K562 (cell line): Measurements from ENCODE around the gene ADIPOR2. TPM values are rescaled to one million over a fixed set of nuclear protein-coding genes. Genes with fewer than 3 reads are reported as not detected.

Source experiments
- ATAC-seq: fragments of 200-7000 bp; cut with Tn5 transposase; 3 replicates; pipeline ENCODE4 v1.9.1; 2020; ENCODE audit warnings: moderate library complexity
- BruUV-seq: library from RNA; stranded (reverse); fragments of 400-500 nt; replicated peaks from 2 replicates; lab custom pipeline; 2021; lab: Mats Ljungman, UMichigan
- CTCF ChIA-PET: fragments of 300-600 bp; formaldehyde crosslinking; extraction: SDS; loops from one replicate; lab custom pipeline; 2021; ENCODE audit warnings: low intra/inter-chr PET ratio; lab: Yijun Ruan, JAX
- POLR2A ChIA-PET: fragments of 300-600, 350-650 bp; sonication (Branson Sonifier 250); formaldehyde crosslinking; extraction: SDS; loops from one replicate; lab custom pipeline; 2021; ENCODE audit warnings: antibody characterized with exemption, inconsistent platforms; lab: Yijun Ruan, JAX
- DNase-seq, 4 experiments: peaks; one replicate each; pipeline versions ENCODE4 v3.0.0 to v3.0.0-alpha.2; 2011 to 2018; ENCODE audit warnings: low spot score in 3 of 4, mixed read lengths in 3 of 4; ENCODE audit errors: extremely low read depth in 1 of 4
- FAIRE-seq: peaks from 2 replicates; lab custom pipeline; 2011; peaks lifted over from hg19 to GRCh38; lab: Jason Lieb, UNC
- H2AFZ ChIP-seq: 2 replicates; pipeline ENCODE4 v1.6.0; 2011; ENCODE audit warnings: low read depth, low read length, control low read depth, inconsistent platforms
- H3K27ac ChIP-seq: fragments of 200-600 bp; 3 replicates; pipeline ENCODE4 v1.8.0; 2011; ENCODE audit warnings: low read depth, mild to moderate bottlenecking, control low read depth, inconsistent platforms, low read length, moderate library complexity, mixed read lengths; ENCODE audit errors: extremely low read depth
- H3K27me3 ChIP-seq, 2 experiments: fragments of 300-600 bp in 1 of 2; 2 replicates in 1 of 2; 3 replicates in 1 of 2; pipeline versions ENCODE4 v1.6.0 to v1.8.0; 2011; ENCODE audit warnings: inconsistent platforms in 2 of 2, low read length in 2 of 2, mild to moderate bottlenecking in 1 of 2, mixed read lengths in 1 of 2, moderate library complexity in 1 of 2; ENCODE audit not compliant: control insufficient read depth in 2 of 2, insufficient read depth in 2 of 2
- H3K36me3 ChIP-seq: fragments of 300-600 bp; 3 replicates; pipeline ENCODE4 v1.8.0; 2011; ENCODE audit warnings: mild to moderate bottlenecking, low read length, inconsistent platforms; ENCODE audit not compliant: control insufficient read depth, insufficient read depth
- H3K4me1 ChIP-seq, 2 experiments: fragments of 200-600 bp in 1 of 2; replicated peaks in 1 of 2; 2 replicates in 1 of 2; 3 replicates in 1 of 2; pipeline versions ENCODE4 v1.5.1 to v1.8.0; 2011; ENCODE audit warnings: inconsistent platforms in 2 of 2, low read length in 2 of 2, mild to moderate bottlenecking in 1 of 2, mixed read lengths in 1 of 2, moderate library complexity in 1 of 2; ENCODE audit not compliant: control insufficient read depth in 2 of 2, insufficient read depth in 2 of 2
- H3K4me2 ChIP-seq: 2 replicates; pipeline ENCODE4 v1.6.1; 2011; ENCODE audit warnings: low read length, control low read depth, inconsistent platforms, mixed read lengths; ENCODE audit not compliant: insufficient read depth
- H3K4me3 ChIP-seq: fragments of 200-600 bp; sonication (generic), shearing (Covaris generic); 2 replicates; pipeline ENCODE4 v1.5.1; 2016; ENCODE audit warnings: control low read depth, inconsistent platforms
- H3K79me2 ChIP-seq: fragments of 200-600 bp; 3 replicates; pipeline ENCODE4 v1.8.0; 2011; ENCODE audit warnings: low read length, inconsistent platforms; ENCODE audit not compliant: control insufficient read depth, insufficient read depth
- H3K9ac ChIP-seq, 2 experiments: 2 replicates each; pipeline versions ENCODE4 v1.6.0 to v1.6.1; 2011; ENCODE audit warnings: low read depth in 2 of 2, low read length in 2 of 2, control low read depth in 1 of 2, inconsistent platforms in 1 of 2, mild to moderate bottlenecking in 1 of 2, mixed read lengths in 1 of 2; ENCODE audit not compliant: insufficient read depth in 1 of 2
- H3K9me1 ChIP-seq: one replicate; pipeline ENCODE4 v1.6.0; 2011; ENCODE audit warnings: inconsistent platforms, mild to moderate bottlenecking, low read length, moderate library complexity; ENCODE audit not compliant: control insufficient read depth, insufficient read depth
- H3K9me3 ChIP-seq: replicated peaks from 2 replicates; pipeline ENCODE4 v1.5.1; 2011; ENCODE audit warnings: low read depth, low read length, inconsistent platforms; ENCODE audit not compliant: control insufficient read depth, insufficient read depth
- H4K20me1 ChIP-seq: replicated peaks from 2 replicates; pipeline ENCODE4 v1.6.1; 2011; ENCODE audit warnings: low read length, inconsistent platforms, mixed read lengths; ENCODE audit not compliant: control insufficient read depth, insufficient read depth
- ARID2 ChIP-seq: fragments of 450-650 bp; IDR thresholded peaks from 2 replicates; pipeline ENCODE4 v1.6.1; 2017; ENCODE audit warnings: antibody characterized with exemption, mild to moderate bottlenecking
- BCOR ChIP-seq: fragments of 450-650 bp; IDR thresholded peaks from 2 replicates; pipeline ENCODE4 v1.6.1; 2016
- HDAC6 ChIP-seq: IDR thresholded peaks from 2 replicates; pipeline ENCODE4 v1.6.1; 2012; ENCODE audit warnings: low read depth, mild to moderate bottlenecking, control low read depth, inconsistent platforms, low read length, moderate library complexity
- HDGF ChIP-seq: fragments of 450-650 bp; IDR thresholded peaks from 2 replicates; pipeline ENCODE4 v1.6.1; 2016
- HIVEP1 ChIP-seq: fragments of 250-450 bp; sonication (Bioruptor Pico); IDR thresholded peaks from 2 replicates; pipeline ENCODE4 v1.4.0; 2020; ENCODE audit warnings: mild to moderate bottlenecking
- HLTF ChIP-seq: fragments of 450-650 bp; IDR thresholded peaks from 2 replicates; pipeline ENCODE4 v1.6.1; 2016
- IRF2 ChIP-seq: sonication (generic); formaldehyde crosslinking; IDR thresholded peaks from 2 replicates; pipeline ENCODE4 v1.8.1; 2022; ENCODE audit warnings: mild to moderate bottlenecking, missing genetic modification reagents
- KDM4B ChIP-seq, 2 experiments: fragments of 450-650 bp in 1 of 2; sonication (generic) in 1 of 2; IDR thresholded peaks; 2 replicates each; pipeline ENCODE4 v1.6.1; 2016 to 2017; ENCODE audit warnings: borderline replicate concordance in 2 of 2, antibody characterized with exemption in 1 of 2, low read depth in 1 of 2, mild to moderate bottlenecking in 1 of 2
- MEF2A ChIP-seq: IDR thresholded peaks from 2 replicates; pipeline ENCODE4 v1.6.1; 2011; ENCODE audit warnings: low read depth, mild to moderate bottlenecking, low read length, moderate library complexity; ENCODE audit not compliant: control insufficient read depth
- PRPF4 ChIP-seq: fragments of 200-400 bp; formaldehyde crosslinking; IDR thresholded peaks from one replicate; pipeline ENCODE4 v1.6.1; 2017; ENCODE audit warnings: low read length, low read depth, mild to moderate bottlenecking; ENCODE audit not compliant: insufficient read depth, poor library complexity, severe bottlenecking
- TCF3 ChIP-seq: sonication (generic); formaldehyde crosslinking; IDR thresholded peaks from 2 replicates; pipeline ENCODE4 v1.4.0; 2020; ENCODE audit warnings: mild to moderate bottlenecking, missing genetic modification reagents
- TCF7L2 ChIP-seq: fragments of 150-350 bp; IDR thresholded peaks from 2 replicates; pipeline ENCODE4 v1.6.1; 2016; ENCODE audit warnings: low read depth, mild to moderate bottlenecking, low read length, moderate library complexity
- TRIM24 ChIP-seq, 2 experiments: fragments of 450-650 bp; IDR thresholded peaks; 2 replicates each; pipeline ENCODE4 v1.6.1; 2016
- TRIM28 ChIP-seq: fragments of 450-650 bp; IDR thresholded peaks from 2 replicates; pipeline ENCODE4 v1.6.1; 2017
- XRCC3 ChIP-seq: fragments of 450-650 bp; IDR thresholded peaks from 2 replicates; pipeline ENCODE4 v1.6.1; 2017; ENCODE audit warnings: mild to moderate bottlenecking, moderate library complexity
- ZNF316 ChIP-seq: fragments of 450-650 bp; IDR thresholded peaks from 2 replicates; pipeline ENCODE4 v1.6.1; 2016
- WGBS: fragments of 100-300 bp; shearing (Covaris generic); methylation state at CpG from one replicate; pipeline ENCODE4 v1.1.6; 2016; ENCODE audit warnings: low coverage, mixed read lengths; ENCODE audit not compliant: insufficient coverage; ENCODE audit errors: missing lambda C conversion rate; 5-methylcytosine and 5-hydroxymethylcytosine counted together
- in situ Hi-C: fragments of 300-500 bp; cut with MboI; formaldehyde crosslinking; loops from 4 replicates; pipeline ENCODE4 v1.15.0; 2018; ENCODE audit warnings: inconsistent platforms, mixed read lengths
- intact Hi-C: fragments of 100-400 bp; cut with micrococcal nuclease; formaldehyde crosslinking; loops from 2 replicates; pipeline ENCODE4 v1.14.2; 2022
- polyA plus RNA-seq, 8 experiments: library from polyadenylated mRNA; depleted of rRNA in 4 of 8; stranded (reverse) in 5 of 8; unstranded in 3 of 8; fragments of >200 nt; fragmentation: Nextera tagmentation in 2 of 8; fragmentation: Illumina TruSeq in 1 of 8; extraction: Ambion mirVana in 2 of 8; extraction: Trizol in 1 of 8; gene quantifications; 2 replicates each; pipeline versions ENCODE4 v1.2.1 to v1.2.3, GENCODE V29; 2011 to 2014; ENCODE audit warnings: inconsistent platforms in 1 of 8, missing spikeins in 1 of 8
- total RNA-seq, 7 experiments: library from RNA; depleted of rRNA in 6 of 7; stranded (reverse); fragments of >200 nt in 6 of 7; fragmentation: Illumina TruSeq in 2 of 7; extraction: Trizol in 2 of 7; gene quantifications; 2 replicates each; pipeline versions ENCODE4 v1.2.1 to v1.2.3, GENCODE V29; 2011 to 2021; ENCODE audit warnings: low replicate concordance in 1 of 7
- TF ChIP-seq, protein P1 (sequence below): fragments of 250-450 bp; sonication (Bioruptor Pico); IDR thresholded peaks from 2 replicates; pipeline ENCODE4 v1.8.0; 2021; ENCODE audit warnings: borderline replicate concordance, mild to moderate bottlenecking, moderate library complexity; ENCODE audit not compliant: poor library complexity, severe bottlenecking
- TF ChIP-seq, protein P2 (sequence below): IDR thresholded peaks from 2 replicates; pipeline ENCODE4 v1.6.1; 2016; ENCODE audit warnings: missing genetic modification characterization, missing compliant biosample characterization

ADIPOR2 gene
- total and polyA plus RNA-seq, 9 of the 15 experiments (the other 6 are each of a cell fraction or from before 2014, with no cell fraction given), result 10.9 to 63.5 (median 46.0) TPM

DNA sequence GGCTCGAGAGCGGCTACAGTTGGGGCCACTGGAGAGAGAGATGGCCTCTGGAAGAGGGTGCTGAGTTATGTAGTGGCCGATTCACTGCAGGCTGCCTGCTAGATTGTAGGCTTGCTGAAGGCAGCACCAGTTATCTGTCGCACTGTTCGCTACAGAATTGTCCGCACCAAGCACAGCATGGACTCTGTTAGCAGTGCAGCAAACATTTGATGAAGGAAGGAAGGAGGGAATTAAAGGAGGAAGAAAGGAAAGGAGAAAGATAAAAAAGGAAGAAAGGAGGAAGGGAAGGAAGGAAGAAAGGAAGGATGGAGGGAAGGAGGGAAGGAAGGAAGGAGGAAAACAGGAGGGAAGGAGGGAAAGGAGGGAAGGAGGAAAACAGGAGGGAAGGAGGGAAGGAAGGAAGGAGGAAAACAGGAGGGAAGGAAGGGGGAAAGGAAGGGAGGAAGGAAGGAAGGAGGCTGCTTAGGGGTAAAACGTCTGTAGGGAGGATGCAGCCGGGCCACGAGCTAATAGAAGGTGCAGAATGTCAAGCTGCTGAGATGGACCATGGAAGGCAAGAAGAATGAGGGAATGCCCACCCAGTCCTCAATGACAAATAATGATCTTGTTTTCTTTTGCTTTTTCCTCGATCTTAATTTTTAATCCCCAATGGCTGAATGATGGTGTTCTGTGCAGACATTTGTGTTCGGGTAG, 27.3 kb upstream of the ADIPOR2 start:
- H3K79me2 ChIP-seq, result no peaks in the 10 kb centered on the region
- in situ Hi-C loops (no loop called here), intact Hi-C loops (no loop called here)
- H3K9me1 ChIP-seq, result no peaks in the 10 kb centered on the region
- H3K27ac ChIP-seq, result peak overlapping the region; percentile 77
- H3K4me3 ChIP-seq, result no peak overlapping the region; the same call in 1 of the 2 replicates
- 0 out of 2 replicates have a peak overlapping the region, but pooled peaks have one; percentile 76 for H2AFZ ChIP-seq
- no TSS peak for BruUV-seq
- H3K36me3 ChIP-seq, result no peaks in the 10 kb centered on the region
- H3K9me3 ChIP-seq, result peaks cover 2% of the 10 kb centered on the region; the same call in 1 of the 2 replicates
- H4K20me1 ChIP-seq, result no peaks in the 10 kb centered on the region
- POLR2A ChIA-PET, result no interaction called here
- peak overlapping the region; percentile 78 for H3K4me2 ChIP-seq
- TF ChIP-seq IRF2 (CRISPR knock-in tag) (no peak), TCF7L2 (no peak), KDM4B (IDR thresholded peaks at IDR 0.05; ENCODE audit: borderline replicate concordance in 2 of 2, low read depth in 1 of 2) (no peak), HDAC6 (no peak), TRIM28 (0 out of 2 replicates have a peak, but pooled peaks have one; percentile 30), HLTF (no peak), HDGF (no peak), PRPF4 (no peak), BCOR (no peak), TRIM24 (IDR thresholded peaks at IDR 0.05) (peak; percentile 50 to 64), XRCC3 (0 out of 2 replicates have a peak, but pooled peaks have one; percentile 12), ARID2 (no peak), TCF3 (no peak), ZNF316 (peak; percentile 86), HIVEP1 (CRISPR knock-in tag) (no peak), MEF2A (no peak)
- TF ChIP-seq, protein P1, sequence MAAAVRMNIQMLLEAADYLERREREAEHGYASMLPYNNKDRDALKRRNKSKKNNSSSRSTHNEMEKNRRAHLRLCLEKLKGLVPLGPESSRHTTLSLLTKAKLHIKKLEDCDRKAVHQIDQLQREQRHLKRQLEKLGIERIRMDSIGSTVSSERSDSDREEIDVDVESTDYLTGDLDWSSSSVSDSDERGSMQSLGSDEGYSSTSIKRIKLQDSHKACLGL, result no peak
- TF ChIP-seq, protein P2, sequence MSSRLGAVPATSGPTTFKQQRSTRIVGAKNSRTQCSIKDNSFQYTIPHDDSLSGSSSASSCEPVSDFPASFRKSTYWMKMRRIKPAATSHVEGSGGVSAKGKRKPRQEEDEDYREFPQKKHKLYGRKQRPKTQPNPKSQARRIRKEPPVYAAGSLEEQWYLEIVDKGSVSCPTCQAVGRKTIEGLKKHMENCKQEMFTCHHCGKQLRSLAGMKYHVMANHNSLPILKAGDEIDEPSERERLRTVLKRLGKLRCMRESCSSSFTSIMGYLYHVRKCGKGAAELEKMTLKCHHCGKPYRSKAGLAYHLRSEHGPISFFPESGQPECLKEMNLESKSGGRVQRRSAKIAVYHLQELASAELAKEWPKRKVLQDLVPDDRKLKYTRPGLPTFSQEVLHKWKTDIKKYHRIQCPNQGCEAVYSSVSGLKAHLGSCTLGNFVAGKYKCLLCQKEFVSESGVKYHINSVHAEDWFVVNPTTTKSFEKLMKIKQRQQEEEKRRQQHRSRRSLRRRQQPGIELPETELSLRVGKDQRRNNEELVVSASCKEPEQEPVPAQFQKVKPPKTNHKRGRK (tag), result peak; percentile 70
- 93% methylated on average over 9 of the region's 11 CpGs for WGBS
- no peaks in the 10 kb centered on the region for H3K27me3 ChIP-seq
- ATAC-seq (no peak), DNase-seq (no peak), FAIRE-seq (no peak)
- CTCF ChIA-PET, result no interaction called here
- peaks cover 19 to 28% of the 10 kb centered on the region in 2 experiments for H3K4me1 ChIP-seq
- peak overlapping the region in 1 of 2 experiments; percentile 59; a peak in 1 of 4 replicates for H3K9ac ChIP-seq
